GM21528 (cell line): Measurements from ENCODE around the gene COL11A1.
"Not testable (repeated sequence)": the region's sequence is repeated elsewhere in the genome, so short reads cannot be mapped to it uniquely, and the experiment has no call there.

Experiments
- ATAC-seq: cut with Tn5 transposase; IDR thresholded peaks from one replicate; pipeline ENCODE4 v1.9.1; 2021; ENCODE audit warnings: mild to moderate bottlenecking, moderate library complexity; ENCODE audit not compliant: unreplicated experiment, low FRiP score

Gene COL11A1

GRCh38 chr1:103108376-103109150 lies at the start of gene COL11A1:
TSS of gene COL11A1 (minus strand) at chr1:103108522. CDS start at chr1:103108178, 344 bp downstream.
- no peak for ATAC-seq

- ATAC-seq, result no peak
Measured at GRCh38 chr1:103156966-103157365, 48.6 kb upstream of the COL11A1 start.

DNA sequence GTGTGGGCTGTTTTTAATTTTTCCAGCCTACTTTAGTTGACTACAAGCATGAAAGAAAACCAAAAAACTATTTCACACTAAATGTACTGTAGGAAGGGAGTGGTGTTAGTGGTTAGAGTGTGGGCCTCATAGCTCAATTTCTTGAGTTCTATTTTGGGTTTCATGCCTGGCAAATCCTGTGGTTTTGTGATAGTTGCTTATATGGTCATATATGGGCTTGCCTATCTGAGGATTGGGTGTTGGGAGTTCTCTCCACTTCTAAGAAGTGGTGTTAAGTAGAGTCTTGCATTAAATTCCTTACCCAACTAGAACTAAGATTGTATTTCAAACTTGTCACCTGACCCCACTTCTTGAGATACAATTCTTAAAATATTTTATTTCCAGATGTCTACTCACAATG lies 37.8 kb upstream of the COL11A1 start:
- no peak for ATAC-seq

- no peak for ATAC-seq
Measured at GRCh38 chr1:103145449-103145848, 37.1 kb upstream of the COL11A1 start.

DNA sequence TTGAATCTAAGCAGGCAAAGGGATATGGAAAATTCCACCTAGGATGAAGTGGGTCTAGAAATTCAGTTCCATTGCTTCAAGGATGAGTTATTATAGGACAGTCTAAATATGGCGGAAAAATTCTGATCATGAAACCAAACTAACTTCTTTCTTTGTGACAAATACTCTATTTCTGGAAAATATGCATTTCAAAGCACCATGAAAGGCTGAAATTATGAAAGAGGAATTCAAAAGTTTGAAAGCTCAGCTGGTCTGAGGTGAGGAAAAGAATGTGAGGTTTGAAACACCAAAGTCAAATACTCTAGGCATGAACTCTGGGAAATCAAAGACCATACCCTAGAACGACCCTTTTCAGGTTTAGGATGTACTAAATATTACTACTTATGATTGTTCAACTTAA lies 36.4 kb upstream of the COL11A1 start:
- no peak for ATAC-seq

DNA sequence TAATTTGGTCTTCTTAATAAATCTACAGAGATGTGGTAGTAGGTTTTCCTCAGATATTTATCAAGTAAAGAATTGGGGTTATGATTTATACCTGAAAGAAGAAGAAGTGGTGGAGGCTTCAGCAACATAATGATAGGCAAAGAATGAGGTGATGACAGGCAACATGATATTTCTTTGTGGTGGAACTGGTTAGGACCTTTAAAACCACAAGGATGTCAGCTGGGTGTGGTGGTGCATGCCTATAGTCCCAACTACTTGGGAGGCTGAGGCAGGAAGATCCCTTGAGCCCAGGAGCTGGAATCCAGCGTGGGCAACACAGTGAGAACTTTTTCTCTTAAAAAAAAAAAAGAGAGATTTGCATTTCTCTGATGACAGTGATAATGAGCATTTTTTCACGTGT lies 34.1 kb upstream of the COL11A1 start:
- ATAC-seq, result no peak

- no peak for ATAC-seq
Measured at GRCh38 chr1:103129796-103130195, 21.5 kb upstream of the COL11A1 start.

GRCh38 chr1:103129255-103129654 lies 20.9 kb upstream of the COL11A1 start:
- no peak for ATAC-seq

DNA sequence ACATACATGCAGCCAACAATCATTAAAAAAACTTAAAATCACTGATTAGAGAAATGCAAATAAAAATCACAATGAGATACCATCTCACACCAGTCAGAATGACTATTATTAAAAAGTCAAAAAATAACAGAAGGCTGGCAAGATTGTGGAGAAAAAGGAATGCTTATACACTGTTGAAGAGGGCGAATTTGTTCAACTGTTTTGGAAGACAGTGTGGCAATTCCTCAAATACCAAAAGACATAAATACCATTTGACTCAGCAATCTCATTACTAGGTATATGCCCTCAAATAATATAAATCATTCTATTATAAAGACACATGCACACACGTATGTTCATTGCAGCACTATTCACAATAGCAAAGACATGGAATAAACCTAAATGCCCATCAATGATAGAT lies 19.9 kb upstream of the COL11A1 start:
- ATAC-seq, result not testable (repeated sequence)

GRCh38 chr1:103125219-103125618 lies 16.9 kb upstream of the COL11A1 start:
- no peak for ATAC-seq

DNA sequence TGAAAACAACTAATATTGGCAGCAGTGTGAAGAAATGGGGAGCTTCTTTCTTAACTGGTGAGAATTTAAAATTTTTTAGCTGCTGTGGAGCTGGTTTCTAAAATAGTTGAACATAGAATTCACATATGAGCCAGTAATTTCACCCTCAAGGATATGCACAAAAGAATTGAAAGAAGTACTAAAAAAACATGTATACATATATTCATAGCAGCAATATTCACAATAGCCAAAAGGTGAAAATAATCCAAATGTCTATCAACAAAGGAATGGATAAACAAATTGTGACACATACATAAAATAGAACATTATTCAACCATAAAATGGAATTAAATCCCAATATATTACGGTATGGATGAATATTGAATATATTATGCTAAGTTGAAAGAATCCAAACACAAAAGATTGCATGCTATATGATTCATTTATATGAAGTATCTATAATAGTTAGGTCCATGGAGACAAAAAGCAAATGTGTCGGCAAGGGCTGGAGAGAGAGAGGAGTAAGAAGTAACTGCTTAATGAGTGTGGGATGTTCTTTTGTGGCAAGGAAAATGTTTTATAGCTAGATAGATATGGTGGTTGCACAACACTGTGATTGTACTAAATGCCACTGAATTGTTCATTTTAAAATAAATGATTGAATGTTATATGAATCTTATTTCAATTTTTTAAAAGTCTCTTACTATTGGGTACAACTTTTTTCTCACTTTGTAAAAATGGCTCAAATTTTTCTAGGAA lies 14.8 kb upstream of the COL11A1 start:
- ATAC-seq, result no peak

DNA sequence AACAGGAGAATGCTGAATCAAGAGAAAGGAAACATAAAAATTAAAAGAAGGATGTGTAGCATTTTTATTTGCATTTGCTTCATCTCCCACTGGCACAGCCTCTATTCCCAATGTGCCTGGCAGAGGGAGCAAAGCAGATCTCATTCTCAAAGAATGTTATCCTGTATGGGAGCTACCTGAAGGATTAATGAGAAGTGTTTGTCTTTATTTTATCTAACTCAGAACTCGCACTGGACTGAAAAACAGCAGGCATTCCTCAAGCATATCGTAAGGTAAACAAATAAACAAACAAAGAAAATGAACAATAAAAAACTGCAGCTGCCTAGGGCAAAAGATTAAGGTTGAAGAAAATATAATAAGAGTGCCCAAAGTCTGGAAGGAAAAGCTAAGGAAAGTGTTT lies 12.7 kb upstream of the COL11A1 start:
- ATAC-seq, result no peak

GRCh38 chr1:103112546-103112945 lies 4.2 kb upstream of the COL11A1 start:
- ATAC-seq, result no peak

- no peak for ATAC-seq
Measured at GRCh38 chr1:103111926-103112325, 3.6 kb upstream of the COL11A1 start.

DNA sequence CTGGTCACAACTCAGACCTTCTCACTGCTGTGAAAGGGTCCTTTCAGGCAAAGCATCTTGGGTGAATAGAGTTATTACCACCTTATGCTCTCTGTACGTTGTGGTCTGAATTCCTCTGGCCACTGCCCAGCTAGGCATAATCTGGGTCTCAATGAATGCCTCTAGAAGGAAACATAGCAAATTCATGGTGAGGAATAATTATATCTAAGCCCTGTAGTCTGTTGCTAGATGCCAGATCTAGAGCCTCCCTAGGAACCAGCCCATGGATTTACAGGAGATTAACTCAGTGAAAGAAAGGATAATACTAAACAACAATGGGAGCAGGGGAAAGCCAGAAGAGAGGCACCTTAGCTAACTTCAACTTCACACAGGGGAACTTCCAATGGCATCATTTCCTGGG lies 2.4 kb upstream of the COL11A1 start:
- no peak for ATAC-seq

DNA sequence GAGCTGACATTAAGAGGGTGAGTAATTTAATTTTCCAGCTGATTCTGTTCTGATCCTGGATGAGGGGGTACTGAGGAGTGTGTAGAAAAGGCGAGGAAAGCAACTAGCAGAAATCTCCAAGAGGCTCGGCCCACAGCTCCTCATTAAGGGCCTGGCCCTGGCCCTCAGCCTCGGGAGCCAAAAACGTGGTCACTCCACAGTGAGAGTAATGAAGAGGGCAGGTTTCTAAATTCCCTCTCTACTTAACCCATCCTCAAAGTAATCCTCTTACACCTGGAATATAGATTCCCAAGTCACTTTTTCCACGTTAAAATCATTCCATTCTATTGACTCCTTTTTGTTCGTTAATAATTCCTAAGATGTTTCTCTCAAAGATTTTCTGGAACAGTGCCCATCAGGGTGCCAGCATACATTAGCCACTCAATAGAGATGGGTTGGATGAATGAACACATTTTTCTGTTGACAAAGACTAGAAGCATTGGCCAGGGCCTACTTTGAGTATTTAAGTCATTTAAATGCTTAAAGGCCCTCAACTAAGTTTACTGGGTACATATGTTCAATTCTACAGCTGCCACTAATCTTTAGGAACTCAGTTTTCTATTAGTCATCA lies 1.1 kb upstream of the COL11A1 start:
- ATAC-seq, result no peak

GRCh38 chr1:103107741-103108375 lies 464 bp downstream of the COL11A1 start:
- ATAC-seq, result no peak

GRCh38 chr1:103106426-103107341 lies 1.6 kb downstream of the COL11A1 start:
- ATAC-seq, result peak; percentile 84

DNA sequence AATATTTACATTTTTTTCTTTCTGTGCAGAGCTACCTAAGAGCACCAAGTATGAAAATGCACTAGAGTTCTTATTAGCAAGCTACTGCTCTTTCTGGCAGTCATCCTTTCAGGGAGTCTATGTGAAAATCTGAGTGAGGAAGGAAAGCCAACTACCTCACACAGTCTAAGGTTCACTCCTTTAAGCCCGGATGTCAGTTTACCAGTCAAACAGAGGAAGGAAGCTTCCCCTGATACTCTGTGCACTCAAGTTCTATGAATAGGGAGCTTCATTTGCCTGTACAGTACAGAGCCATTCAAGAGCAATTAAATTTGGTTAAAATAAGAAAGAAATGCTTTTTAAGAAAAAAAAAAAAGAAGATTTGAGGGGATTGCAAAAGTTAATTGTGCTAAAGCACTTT lies 6.9 kb downstream of the COL11A1 start:
- ATAC-seq, result no peak

- no peak for ATAC-seq
Measured at GRCh38 chr1:103089221-103089620, 19.1 kb downstream of the COL11A1 start.
